ENCODE measurements around the gene ENDOD1.
"Not testable (repeated sequence)": the region's sequence is repeated elsewhere in the genome, so short reads cannot be mapped to it uniquely, and the experiment has no call there.

ENDOD1 gene

DNA sequence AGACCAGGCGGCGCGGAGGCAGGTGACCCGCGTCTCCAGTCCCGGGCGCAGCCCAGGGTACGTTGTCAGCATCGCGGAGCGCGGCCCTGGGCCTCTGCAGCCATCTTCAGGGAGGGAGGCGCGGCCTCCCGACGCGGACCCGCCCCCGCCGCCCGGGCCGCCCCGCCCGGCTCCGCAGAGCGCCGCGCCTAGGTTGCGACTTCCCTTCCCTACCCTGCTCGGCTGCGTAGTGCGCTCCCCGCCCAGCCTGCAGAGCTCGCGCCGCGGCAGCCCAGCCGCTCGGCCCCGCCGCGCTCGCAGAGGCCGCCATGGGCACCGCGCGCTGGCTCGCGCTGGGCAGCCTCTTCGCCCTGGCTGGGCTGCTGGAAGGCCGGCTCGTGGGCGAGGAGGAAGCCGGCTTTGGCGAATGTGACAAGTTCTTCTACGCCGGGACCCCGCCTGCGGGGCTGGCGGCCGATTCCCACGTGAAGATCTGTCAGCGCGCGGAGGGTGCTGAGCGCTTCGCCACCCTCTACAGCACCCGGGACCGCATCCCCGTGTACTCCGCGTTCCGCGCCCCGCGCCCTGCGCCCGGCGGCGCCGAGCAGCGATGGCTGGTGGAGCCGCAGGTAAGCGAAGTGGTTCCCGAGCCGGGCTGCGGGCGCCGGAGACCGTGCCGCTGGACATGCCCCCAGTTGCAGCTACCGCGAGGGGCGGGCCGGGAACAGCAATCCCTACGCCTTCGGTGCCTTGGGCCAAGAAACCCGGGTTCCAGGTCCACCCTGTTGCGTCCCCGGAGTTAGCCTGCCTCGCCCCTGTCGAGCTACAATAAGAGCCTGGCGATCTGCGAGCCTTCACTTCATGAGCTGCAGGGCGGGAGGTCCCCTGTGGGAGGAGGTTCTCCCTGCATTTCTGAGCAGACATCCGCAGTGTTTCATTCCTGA is at the start of gene ENDOD1:
Gene ENDOD1 (plus strand): TSS at position 227 of the 923 bp plus-strand sequence. CDS start 82 bp downstream, at position 309.
- peak; percentile 64 for DNase-seq

GRCh38 chr11:95042239-95042638 is 47.4 kb upstream of the ENDOD1 start:
- no peak for DNase-seq

DNA sequence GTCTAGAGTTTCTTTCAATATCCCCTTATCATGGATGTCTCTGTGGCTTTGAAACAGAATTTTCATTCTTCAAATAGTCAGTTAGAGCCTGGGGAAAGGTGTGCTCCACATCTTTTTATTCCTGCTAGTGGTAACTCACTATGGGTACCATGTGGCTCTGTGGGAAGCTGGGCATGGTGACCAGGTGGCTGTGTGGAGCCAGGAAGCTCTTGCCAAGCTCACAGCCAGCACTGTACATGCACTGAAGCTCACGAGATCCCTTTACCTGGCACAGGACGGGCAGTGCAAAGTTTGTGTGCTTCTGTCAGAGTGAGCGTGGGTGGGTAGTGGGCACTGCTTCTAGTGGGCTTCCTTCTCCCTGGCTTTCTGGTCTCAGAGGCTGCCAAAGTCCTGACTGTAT is 46.7 kb upstream of the ENDOD1 start:
- DNase-seq = no peak

- DNase-seq = no peak
Measured at GRCh38 chr11:95044010-95044409, 45.6 kb upstream of the ENDOD1 start.

DNA sequence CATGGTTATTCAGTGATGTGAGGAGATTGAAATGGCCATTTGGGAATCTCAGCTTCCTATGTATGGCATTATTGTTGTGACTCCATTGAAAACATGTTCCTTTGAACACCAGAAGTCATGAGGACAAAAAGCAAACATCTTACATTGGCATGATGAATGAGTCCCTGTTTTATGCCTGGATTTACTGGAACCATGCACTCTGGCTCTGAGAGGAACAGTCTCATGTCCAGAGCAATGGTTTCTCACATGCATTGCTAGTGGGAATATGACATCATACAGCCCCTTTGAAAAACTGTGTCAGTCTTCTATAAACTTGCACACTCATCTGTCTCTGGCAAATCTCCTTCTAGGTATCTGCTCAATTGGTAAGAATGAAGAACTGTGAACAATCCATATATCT is 43.8 kb upstream of the ENDOD1 start:
- no peak for DNase-seq

DNA sequence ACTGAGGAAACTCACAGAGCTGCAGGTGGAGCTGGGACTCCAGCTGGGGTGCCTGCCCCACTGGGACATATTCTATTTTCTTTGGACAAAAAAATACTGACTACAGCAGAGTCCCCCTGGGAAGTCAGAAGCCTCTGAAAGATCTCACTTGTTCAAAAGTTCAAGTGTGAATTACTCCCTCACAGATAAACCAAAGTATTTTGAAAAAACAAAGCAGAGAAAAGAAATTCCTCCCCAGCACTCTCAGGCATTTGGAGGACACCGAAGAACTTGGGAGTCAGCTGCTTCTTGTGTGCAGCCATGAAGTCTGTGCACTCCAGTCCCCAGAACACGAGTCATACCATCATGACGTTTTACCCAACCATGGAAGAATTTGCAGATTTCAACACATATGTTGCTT is 40.5 kb upstream of the ENDOD1 start, which contains the start of gene KDM4F:
Gene KDM4F (plus strand): TSS at position 301 of the 400 bp plus-strand sequence.
- DNase-seq = not testable (repeated sequence)

DNA sequence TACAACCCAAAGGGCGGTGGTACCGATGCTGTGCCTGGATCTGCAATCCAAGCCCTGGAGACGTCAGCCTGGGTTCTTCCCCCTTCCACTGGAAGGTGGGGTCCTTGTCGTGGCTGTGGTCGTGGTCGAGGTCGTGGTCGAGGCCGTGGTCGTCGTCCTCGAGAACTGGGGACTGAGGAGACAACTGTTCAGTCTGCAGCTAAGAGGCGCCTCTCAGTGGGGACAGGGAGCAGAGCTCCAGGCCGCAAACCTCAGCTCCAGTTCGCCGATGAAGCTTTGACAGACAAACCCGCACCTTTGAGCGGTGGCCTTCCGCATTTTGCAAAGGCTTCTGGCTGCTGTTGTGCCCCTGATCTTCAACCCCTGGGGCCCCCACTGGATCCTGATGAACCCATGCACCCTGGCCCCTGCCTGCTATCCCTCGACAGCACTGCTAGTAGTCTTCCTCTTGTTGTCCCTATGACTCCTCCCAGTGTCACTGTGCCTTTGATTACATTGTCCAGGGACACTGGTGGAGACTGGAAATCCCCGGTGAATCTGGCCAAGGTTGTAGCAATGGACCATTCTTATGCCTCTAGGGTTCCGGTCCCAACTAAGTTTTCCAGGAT is 38.9 kb upstream of the ENDOD1 start:
- DNase-seq = no peak

DNA sequence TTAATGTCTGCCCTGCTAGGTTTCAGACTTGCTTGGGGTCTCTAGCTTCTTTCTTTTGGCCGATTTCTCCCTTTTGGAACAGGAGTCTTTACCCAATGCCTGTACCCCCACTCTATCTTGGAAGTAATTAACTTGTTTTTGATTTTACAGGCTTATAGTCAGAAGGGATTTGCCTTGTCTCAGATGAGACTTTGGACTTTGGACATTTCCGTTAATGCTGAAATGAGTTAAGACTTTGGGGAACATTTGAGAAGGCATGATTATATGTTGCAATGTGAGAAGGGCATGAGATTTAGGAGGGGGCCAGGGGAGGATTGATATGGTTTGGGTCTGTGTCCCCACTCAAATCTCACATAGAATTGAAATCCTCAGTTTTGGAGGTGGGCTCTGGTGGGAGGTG is 35.3 kb upstream of the ENDOD1 start:
- no peak for DNase-seq

DNA sequence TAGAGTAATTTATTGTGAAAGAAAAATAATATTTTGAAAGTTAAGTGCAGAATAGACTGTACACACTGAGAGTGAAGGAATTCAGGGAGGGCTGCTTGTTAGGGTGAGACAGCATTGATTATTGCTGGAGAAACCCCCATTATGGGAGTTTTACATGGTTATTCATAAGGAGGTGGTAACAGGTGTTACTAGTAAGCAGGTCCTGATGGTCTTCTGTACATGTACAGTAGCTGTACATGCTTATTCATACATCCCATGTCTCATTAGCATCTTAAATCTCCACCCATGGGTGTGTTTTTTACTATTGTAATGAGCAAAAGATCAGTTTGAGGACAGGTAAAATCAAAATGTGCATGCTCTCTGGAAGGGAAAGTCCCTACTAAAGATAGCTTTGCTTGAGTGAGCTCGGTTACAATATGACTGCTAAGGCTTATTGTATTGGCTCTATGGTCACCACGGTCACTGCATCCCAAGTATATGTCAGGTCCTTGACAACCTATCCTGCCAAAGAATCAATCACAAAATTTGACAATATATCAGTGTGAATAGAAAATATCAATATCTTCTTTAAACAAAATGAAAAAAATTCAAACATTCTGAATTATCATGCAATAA is 34.3 kb upstream of the ENDOD1 start:
- no peak for DNase-seq

DNA sequence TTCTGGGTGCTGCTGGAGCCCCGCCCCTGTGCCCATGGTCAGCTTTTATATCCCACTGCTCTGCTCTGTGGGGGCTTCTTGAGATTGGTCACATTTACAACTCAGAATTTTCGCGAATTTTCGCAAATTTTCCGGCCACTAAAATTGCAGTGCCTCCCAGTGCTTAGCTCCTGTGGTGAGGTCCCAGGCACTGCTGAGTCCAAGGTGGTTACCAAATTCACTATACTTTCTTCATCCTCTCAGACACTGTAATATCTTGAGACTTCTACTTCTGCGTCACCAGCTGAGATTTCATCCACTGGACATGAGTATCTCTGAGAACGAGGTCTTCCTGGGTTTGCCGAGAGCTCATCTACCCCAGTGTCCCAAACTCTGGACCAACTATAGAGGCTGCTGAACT is 31.7 kb upstream of the ENDOD1 start:
- no peak for DNase-seq

- DNase-seq = peak; percentile 45
Measured at GRCh38 chr11:95058621-95059020, 31.0 kb upstream of the ENDOD1 start.

DNA sequence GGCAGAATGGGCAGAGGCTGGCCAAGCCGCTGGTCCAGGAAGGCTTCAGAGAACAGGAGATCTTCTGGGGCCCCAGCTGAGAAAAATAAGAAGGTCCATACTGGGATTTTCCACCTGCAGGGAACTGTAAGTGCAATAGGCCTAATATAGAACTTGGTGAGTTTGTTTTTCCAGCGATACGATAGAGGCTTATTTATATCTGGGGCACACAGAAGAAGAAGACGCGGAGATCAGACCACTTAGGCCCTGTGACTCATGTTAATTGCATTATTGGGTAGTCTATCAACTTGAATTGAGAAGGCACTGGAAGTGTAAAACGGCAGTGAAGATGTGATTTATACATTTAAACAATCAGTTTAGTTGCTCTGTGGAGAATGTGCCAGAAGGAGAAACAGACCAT is 30.6 kb upstream of the ENDOD1 start:
- no peak for DNase-seq

DNA sequence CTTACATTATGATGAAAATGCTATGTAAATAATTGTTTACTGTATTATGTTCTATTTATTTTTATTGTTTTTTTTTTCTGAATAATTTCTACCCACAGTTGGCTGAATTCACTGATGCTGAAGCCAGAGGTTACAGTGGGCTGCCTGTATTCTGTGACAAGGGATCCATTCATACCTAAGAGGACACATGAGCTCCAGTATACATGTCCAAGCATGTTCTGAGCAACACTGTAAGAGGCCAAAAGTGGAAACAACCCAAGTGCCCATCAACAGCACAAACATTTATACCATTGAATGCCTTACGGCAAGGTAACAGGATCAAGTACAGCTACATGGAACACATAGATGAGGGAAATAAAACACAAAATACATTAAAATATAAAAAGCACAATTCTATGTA is 24.3 kb upstream of the ENDOD1 start:
- no peak for DNase-seq

- DNase-seq = no peak
Measured at GRCh38 chr11:95066716-95067038, 23.0 kb upstream of the ENDOD1 start, which contains the start of gene SRSF8. SRSF8 (plus strand) TSS chr11:95066919; CDS start chr11:95067227, 308 bp downstream.

- peak; percentile 49 for DNase-seq
Measured at GRCh38 chr11:95067039-95067840, 22.4 kb upstream of the ENDOD1 start.

- no peak for DNase-seq
Measured at GRCh38 chr11:95067841-95068219, 21.8 kb upstream of the ENDOD1 start.

DNA sequence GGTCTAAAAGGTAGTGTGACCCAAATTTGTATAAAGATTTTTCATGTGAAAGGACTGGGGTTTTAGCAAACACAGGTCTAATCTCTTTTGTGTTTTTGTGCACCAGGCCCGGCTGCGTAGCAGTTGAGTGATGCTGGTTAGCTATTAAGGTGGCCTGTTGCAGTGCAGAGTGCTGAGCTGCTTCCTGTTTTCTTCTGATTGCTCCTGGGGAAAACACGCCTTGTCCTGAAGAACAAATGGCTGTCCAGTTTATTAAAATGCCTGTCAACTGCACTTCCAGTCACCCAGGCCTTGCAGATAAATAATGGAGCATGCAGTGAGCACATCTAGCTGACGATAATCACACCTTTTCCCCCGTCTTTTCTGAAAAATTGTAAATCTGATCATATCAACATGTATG is 21.1 kb upstream of the ENDOD1 start:
- peak; percentile 97 for DNase-seq

DNA sequence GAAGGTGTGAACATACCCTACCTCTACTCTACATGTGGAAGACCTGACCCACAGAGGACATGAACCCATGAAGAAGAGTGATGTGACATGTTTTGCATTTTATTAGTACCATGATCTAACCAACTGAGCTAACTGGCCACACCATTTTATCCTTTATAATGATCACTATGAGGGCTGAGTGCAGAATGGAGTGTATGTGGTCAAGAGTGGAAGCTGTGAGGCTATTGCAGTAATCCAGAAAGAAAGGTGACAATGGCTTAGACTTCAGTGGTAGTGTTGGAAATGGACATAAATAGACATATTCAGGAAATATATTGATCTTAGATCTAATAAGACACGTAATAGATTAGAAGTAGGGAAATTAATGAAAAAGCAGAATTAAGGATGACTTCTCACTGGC is 19.2 kb upstream of the ENDOD1 start:
- no peak for DNase-seq

DNA sequence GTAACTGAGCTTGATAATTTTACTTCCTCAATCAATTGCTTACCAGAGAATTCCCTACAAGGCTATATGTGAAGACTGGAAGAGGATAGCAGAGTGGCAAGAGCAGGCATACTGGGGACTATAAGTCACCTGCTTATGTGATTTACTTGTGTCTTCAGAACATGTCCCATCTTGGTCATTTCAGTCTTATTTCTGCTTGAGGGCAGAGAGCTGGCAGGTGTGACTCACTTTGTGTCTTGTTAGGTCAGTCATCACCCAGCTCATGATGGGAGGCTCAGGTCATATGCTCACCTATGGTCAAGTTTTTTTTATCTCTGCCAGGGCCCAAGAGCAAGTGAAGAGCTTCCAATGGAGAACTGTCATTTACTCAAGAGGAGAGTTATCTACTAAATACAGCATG is 16.7 kb upstream of the ENDOD1 start:
- DNase-seq = no peak

GRCh38 chr11:95074792-95075563 is 14.7 kb upstream of the ENDOD1 start:
- DNase-seq = peak; percentile 68

- DNase-seq = peak; percentile 82
Measured at GRCh38 chr11:95076416-95076815, 13.2 kb upstream of the ENDOD1 start.

GRCh38 chr11:95076981-95077380 is 12.7 kb upstream of the ENDOD1 start:
- DNase-seq = no peak

Measured in kidney glomerular epithelial cell (primary cell).